NOMO-1 treated with dmso at 0.1 percent for 144 hours (cell line): ENCODE data around the gene APCDD1L.

Experiments used
- DNase-seq: peaks from one replicate; lab custom pipeline; 2025; ENCODE audit not compliant: unreplicated experiment; lab: John Stamatoyannopoulos, UW

APCDD1L gene

GRCh38 chr20:58467572-58468527, 47.3 kb downstream of the APCDD1L start:
- DNase-seq, result no peak

- no peak for DNase-seq
Observed at GRCh38 chr20:58466729-58467571, 48.2 kb downstream of the APCDD1L start.

- no peak for DNase-seq
Observed at GRCh38 chr20:58466095-58466708, 49.0 kb downstream of the APCDD1L start.

GRCh38 chr20:58464838-58465237, 50.4 kb downstream of the APCDD1L start:
- no peak for DNase-seq

GRCh38 chr20:58463256-58463655, 51.9 kb downstream of the APCDD1L start:
- DNase-seq, result no peak

- DNase-seq, result no peak
Observed at GRCh38 chr20:58461899-58462298, 53.3 kb downstream of the APCDD1L start.

- no peak for DNase-seq
Observed at GRCh38 chr20:58461104-58461503, 54.1 kb downstream of the APCDD1L start.

GRCh38 chr20:58459058-58459750, 56.0 kb downstream of the APCDD1L start:
- no peak for DNase-seq

- DNase-seq, result no peak
Observed at GRCh38 chr20:58458342-58459057, 56.7 kb downstream of the APCDD1L start.

GRCh38 chr20:58457083-58457695, 58.0 kb downstream of the APCDD1L start:
- DNase-seq, result no peak

- DNase-seq, result no peak
Observed at GRCh38 chr20:58454460-58454859, 60.7 kb downstream of the APCDD1L start.

GRCh38 chr20:58453391-58453790, 61.8 kb downstream of the APCDD1L start:
- no peak for DNase-seq

GRCh38 chr20:58452667-58453255, 62.4 kb downstream of the APCDD1L start:
- DNase-seq, result no peak

GRCh38 chr20:58450254-58450653, 64.9 kb downstream of the APCDD1L start:
- peak; percentile 11 for DNase-seq

GRCh38 chr20:58449681-58450221, 65.4 kb downstream of the APCDD1L start:
- DNase-seq, result no peak

GRCh38 chr20:58448958-58449357, 66.2 kb downstream of the APCDD1L start:
- DNase-seq, result no peak

GRCh38 chr20:58447511-58448391, 67.4 kb downstream of the APCDD1L start:
- DNase-seq, result no peak

- DNase-seq, result no peak
Observed at GRCh38 chr20:58446960-58447265, 68.3 kb downstream of the APCDD1L start.
